GM12875 (cell line): ENCODE data around the gene NRSN1.

Experiments
- H3K4me3 ChIP-seq: one replicate; pipeline ENCODE4 v1.5.1; 2011; ENCODE audit warnings: low read depth, low read length, control low read depth
- CTCF ChIP-seq: IDR thresholded peaks from 2 replicates; pipeline ENCODE4 v1.5.1; 2011; ENCODE audit warnings: low read depth, mild to moderate bottlenecking, control low read depth, inconsistent platforms, low read length, moderate library complexity, borderline replicate concordance; ENCODE audit not compliant: insufficient read depth

Gene NRSN1

GRCh38 chr6:24148154-24148570, 22.1 kb downstream of the NRSN1 start:
- no peak overlapping the region for H3K4me3 ChIP-seq
- no peak for TF ChIP-seq CTCF

DNA sequence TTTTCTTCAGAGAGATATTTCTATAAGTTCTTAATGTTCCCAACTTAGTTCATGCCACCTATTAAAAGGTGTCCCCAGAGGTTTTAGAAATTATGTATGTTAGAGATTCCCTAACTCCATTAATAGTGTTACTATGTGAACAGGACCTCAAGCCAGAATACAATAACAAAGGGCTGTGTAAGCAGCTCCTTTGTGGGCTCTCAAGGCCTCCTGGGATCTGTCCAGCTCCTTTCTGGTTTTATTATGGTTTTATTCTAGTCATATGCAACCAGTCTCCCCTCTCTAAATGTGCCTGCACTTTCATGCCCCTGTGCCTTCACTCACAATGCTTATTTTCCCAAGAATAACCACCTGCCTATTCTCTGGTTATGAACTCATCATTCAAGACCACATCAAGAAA, 22.7 kb downstream of the NRSN1 start:
- no peak for TF ChIP-seq CTCF
- H3K4me3 ChIP-seq: no peak overlapping the region

GRCh38 chr6:24149296-24149695, 23.3 kb downstream of the NRSN1 start:
- TF ChIP-seq CTCF: no peak
- no peak overlapping the region for H3K4me3 ChIP-seq

DNA sequence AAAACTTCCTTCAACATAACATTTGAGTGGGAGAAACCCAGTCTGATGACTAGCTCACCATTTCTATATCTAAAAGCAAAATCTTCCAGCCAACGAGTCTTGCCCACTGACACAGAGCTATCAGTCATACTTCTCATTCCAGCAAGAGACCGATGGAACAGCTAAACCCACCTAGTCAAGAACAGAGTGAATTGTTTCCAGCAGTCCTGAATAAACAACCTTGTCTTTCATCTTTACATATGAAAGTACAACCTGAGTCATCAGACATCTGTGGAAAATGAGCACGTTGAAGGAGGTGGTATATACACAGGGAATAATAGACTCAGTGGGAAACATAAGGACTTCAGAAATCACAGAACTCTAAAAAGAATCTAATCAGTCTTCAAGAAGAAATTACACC, 23.8 kb downstream of the NRSN1 start:
- no peak overlapping the region for H3K4me3 ChIP-seq
- no peak for TF ChIP-seq CTCF

DNA sequence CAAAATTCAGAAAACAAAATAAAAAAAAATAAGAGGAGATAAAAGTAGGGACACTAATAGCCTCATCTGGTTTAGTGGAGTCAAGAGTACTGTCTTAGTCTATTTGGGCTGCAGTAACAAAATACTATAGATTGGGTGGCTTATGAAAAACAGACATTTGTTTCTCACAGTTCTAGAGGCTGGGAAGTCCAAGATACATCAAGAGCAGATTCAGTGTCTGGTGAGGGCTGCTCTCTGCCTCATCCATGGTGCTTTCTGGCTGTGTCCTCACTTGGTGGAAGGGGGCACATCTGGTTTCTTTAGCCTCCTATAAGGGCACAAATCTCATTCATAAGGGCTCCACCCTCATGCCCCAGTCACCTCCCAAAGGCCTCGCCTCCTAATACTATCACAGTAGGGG, 26.0 kb downstream of the NRSN1 start:
- no peak for TF ChIP-seq CTCF
- no peak overlapping the region for H3K4me3 ChIP-seq

- no peak overlapping the region for H3K4me3 ChIP-seq
- no peak for TF ChIP-seq CTCF
Observed at GRCh38 chr6:24154121-24154520, 28.1 kb downstream of the NRSN1 start.

- no peak for TF ChIP-seq CTCF
- no peak overlapping the region for H3K4me3 ChIP-seq
Observed at GRCh38 chr6:24157886-24158285, 31.9 kb downstream of the NRSN1 start.
